Mesenchymal stem cell (in vitro differentiated cells and primary cell): Measurements from ENCODE around the gene ROBO1.

Source experiments
- DNase-seq: peaks from one replicate; pipeline ENCODE4 v3.0.0-alpha.2; 2013
- H2AFZ ChIP-seq: one replicate; pipeline ENCODE4 v1.6.1; 2013; ENCODE audit warnings: low read depth, mild to moderate bottlenecking, control low read depth, inconsistent platforms, low read length, moderate library complexity
- H2AK5ac ChIP-seq: 2 replicates; pipeline ENCODE4 v1.6.1; 2013; ENCODE audit warnings: low read length, moderate library complexity, mild to moderate bottlenecking, inconsistent platforms; ENCODE audit not compliant: severe bottlenecking
- H2BK120ac ChIP-seq: one replicate; pipeline ENCODE4 v1.6.1; 2013; ENCODE audit warnings: low read depth, mild to moderate bottlenecking, inconsistent platforms, low read length, moderate library complexity
- H2BK12ac ChIP-seq, 2 experiments: one replicate each; pipeline ENCODE4 v1.6.1; 2013; ENCODE audit warnings: inconsistent platforms in 2 of 2, low read length in 2 of 2, mild to moderate bottlenecking in 2 of 2, moderate library complexity in 2 of 2, control low read depth in 1 of 2
- H2BK15ac ChIP-seq: one replicate; pipeline ENCODE4 v1.6.1; 2013; ENCODE audit warnings: mild to moderate bottlenecking, low read depth, inconsistent platforms; ENCODE audit not compliant: poor library complexity, severe bottlenecking
- H2BK5ac ChIP-seq: 2 replicates; pipeline ENCODE4 v1.6.1; 2013; ENCODE audit warnings: low read depth, mild to moderate bottlenecking, low read length, control low read depth, inconsistent platforms; ENCODE audit not compliant: poor library complexity, severe bottlenecking
- H3K14ac ChIP-seq, 2 experiments: one replicate each; pipeline ENCODE4 v1.6.1; 2013; ENCODE audit warnings: inconsistent platforms in 2 of 2, low read length in 2 of 2, control low read depth in 1 of 2, mild to moderate bottlenecking in 1 of 2, moderate library complexity in 1 of 2
- H3K18ac ChIP-seq, 2 experiments: one replicate each; pipeline ENCODE4 v1.6.1; 2013; ENCODE audit warnings: inconsistent platforms in 2 of 2, low read length in 2 of 2, control low read depth in 1 of 2, low read depth in 1 of 2, mild to moderate bottlenecking in 1 of 2
- H3K23ac ChIP-seq, 2 experiments: one replicate each; pipeline ENCODE4 v1.6.1; 2013; ENCODE audit warnings: inconsistent platforms in 2 of 2, low read length in 2 of 2, mild to moderate bottlenecking in 2 of 2, moderate library complexity in 2 of 2, control low read depth in 1 of 2
- H3K27ac ChIP-seq: 2 replicates; pipeline ENCODE4 v1.5.1; 2013; ENCODE audit warnings: mild to moderate bottlenecking, moderate library complexity, low read length, control low read depth, inconsistent platforms; ENCODE audit not compliant: poor library complexity, severe bottlenecking
- H3K27me3 ChIP-seq, 2 experiments: 2 replicates each; pipeline versions ENCODE4 v1.6.1 to v1.7.0; 2013; ENCODE audit warnings: low read length in 2 of 2, mild to moderate bottlenecking in 2 of 2, moderate library complexity in 2 of 2, control low read depth in 1 of 2, inconsistent platforms in 1 of 2; ENCODE audit not compliant: control insufficient read depth in 1 of 2, insufficient read depth in 1 of 2
- H3K36me3 ChIP-seq, 2 experiments: 2 replicates each; pipeline versions ENCODE4 v1.6.1 to v1.7.0; 2013; ENCODE audit warnings: low read length in 2 of 2, control low read depth in 1 of 2, inconsistent platforms in 1 of 2, low read depth in 1 of 2, mild to moderate bottlenecking in 1 of 2; ENCODE audit not compliant: insufficient read depth in 2 of 2, control insufficient read depth in 1 of 2
- H3K4ac ChIP-seq, 2 experiments: one replicate each; pipeline ENCODE4 v1.6.1; 2013; ENCODE audit warnings: inconsistent platforms in 2 of 2, low read length in 2 of 2, mild to moderate bottlenecking in 2 of 2, moderate library complexity in 2 of 2, control low read depth in 1 of 2, low read depth in 1 of 2
- H3K4me1 ChIP-seq: 2 replicates; pipeline ENCODE4 v1.6.1; 2013; ENCODE audit warnings: low read depth, low read length, control low read depth; ENCODE audit not compliant: control insufficient read depth, insufficient read depth
- H3K4me2 ChIP-seq: 2 replicates; pipeline ENCODE4 v1.6.1; 2013; ENCODE audit warnings: low read length, mild to moderate bottlenecking, inconsistent platforms; ENCODE audit not compliant: poor library complexity, severe bottlenecking
- H3K4me3 ChIP-seq, 2 experiments: 2 replicates each; pipeline versions ENCODE4 v1.5.1 to v1.7.0; 2013; ENCODE audit warnings: low read length in 2 of 2, mild to moderate bottlenecking in 2 of 2, control low read depth in 1 of 2, low read depth in 1 of 2; ENCODE audit not compliant: insufficient read depth in 1 of 2
- H3K79me1 ChIP-seq: replicated peaks from 2 replicates; pipeline ENCODE4 v1.6.1; 2013; ENCODE audit warnings: mild to moderate bottlenecking, control low read depth, low read length, inconsistent platforms; ENCODE audit not compliant: poor library complexity, severe bottlenecking
- H3K9ac ChIP-seq: 2 replicates; pipeline ENCODE4 v1.7.0; 2013; ENCODE audit warnings: mild to moderate bottlenecking, low read length, moderate library complexity
- H3K9me3 ChIP-seq: 2 replicates; pipeline ENCODE4 v1.7.0; 2013; ENCODE audit warnings: mild to moderate bottlenecking, low read length; ENCODE audit not compliant: control insufficient read depth
- H4K8ac ChIP-seq: one replicate; pipeline ENCODE4 v1.6.1; 2013; ENCODE audit warnings: inconsistent platforms, mild to moderate bottlenecking, low read length, moderate library complexity
- H4K91ac ChIP-seq: one replicate; pipeline ENCODE4 v1.6.1; 2013; ENCODE audit warnings: mild to moderate bottlenecking, low read length, inconsistent platforms
- WGBS: methylation state at CpG from one replicate; pipeline ENCODE4 v1.1.7; 2013; ENCODE audit warnings: mixed read lengths; 5-methylcytosine and 5-hydroxymethylcytosine counted together

ROBO1 gene

DNA sequence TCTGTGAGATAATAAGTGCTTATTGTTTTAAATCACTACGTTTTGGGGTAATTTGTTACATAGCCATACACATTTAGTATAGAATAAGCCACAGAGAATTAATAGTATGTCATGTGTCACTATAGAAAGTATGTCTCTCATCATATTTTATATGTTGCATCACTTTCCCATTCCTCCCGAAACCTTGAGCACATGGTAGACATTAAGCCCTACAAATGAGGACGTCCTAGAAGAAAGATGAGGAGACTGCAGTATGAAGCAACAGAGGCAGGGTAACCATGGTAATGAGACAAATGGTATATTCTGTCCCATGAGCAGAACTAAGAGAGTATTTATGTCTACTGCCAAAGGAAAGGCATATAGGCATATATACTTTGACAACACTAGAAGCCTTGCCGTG, 720.2 kb downstream of the ROBO1 start:
- no peak overlapping the region for H2AK5ac ChIP-seq
- H3K27me3 ChIP-seq: no peaks in the 10 kb centered on the region
- no peak overlapping the region for H3K4me2 ChIP-seq
- H4K91ac ChIP-seq: no peak overlapping the region
- no peak overlapping the region for H3K9ac ChIP-seq
- H2BK5ac ChIP-seq: no peak overlapping the region
- H3K4me1 ChIP-seq: no peaks in the 10 kb centered on the region
- H3K4ac ChIP-seq: no peak overlapping the region
- no peak overlapping the region for H3K23ac ChIP-seq
- no peak overlapping the region for H3K18ac ChIP-seq
- no peak overlapping the region for H3K14ac ChIP-seq
- no peaks in the 10 kb centered on the region for H3K79me1 ChIP-seq
- H2BK120ac ChIP-seq: no peak overlapping the region
- no peak overlapping the region for H2BK12ac ChIP-seq
- no peak for DNase-seq
- H3K9me3 ChIP-seq: peaks cover 11% of the 10 kb centered on the region
- H3K4me3 ChIP-seq: no peak overlapping the region
- H2BK15ac ChIP-seq: no peak overlapping the region
- H2AFZ ChIP-seq: no peak overlapping the region
- no peak overlapping the region for H4K8ac ChIP-seq
- H3K27ac ChIP-seq: no peak overlapping the region
- H3K36me3 ChIP-seq: no peaks in the 10 kb centered on the region
- 97% methylated on average over 3 of the region's 4 CpGs for WGBS

DNA sequence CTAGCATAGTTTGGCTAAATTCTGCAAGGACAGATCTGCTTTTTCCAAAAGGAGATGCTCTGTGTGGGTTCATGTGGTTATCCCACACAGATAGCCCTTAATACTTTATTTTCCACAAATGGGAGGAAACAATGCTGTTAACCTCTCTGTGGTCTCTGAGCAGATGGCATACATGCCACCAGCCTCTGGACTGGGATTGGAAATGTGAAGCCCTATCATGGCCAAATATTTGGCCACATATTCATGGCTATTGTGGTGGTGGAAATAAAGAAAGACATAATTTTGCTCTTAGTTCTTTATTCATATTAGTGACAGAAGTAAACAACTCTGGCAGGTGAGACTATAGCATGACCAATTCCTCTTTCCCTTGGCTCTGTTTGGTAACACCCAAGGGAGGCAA, 726.2 kb downstream of the ROBO1 start:
- Histone ChIP-seq H3K4me2 (no peak overlapping the region), H3K4me1 (no peaks in the 10 kb centered on the region), H3K79me1 (no peaks in the 10 kb centered on the region), H3K23ac (no peak overlapping the region), H3K4me3 (no peak overlapping the region), H2BK120ac (no peak overlapping the region), H2BK5ac (no peak overlapping the region), H2BK12ac (no peak overlapping the region), H4K91ac (no peak overlapping the region), H3K18ac (no peak overlapping the region), H2AK5ac (no peak overlapping the region), H2AFZ (no peak overlapping the region), H3K27ac (no peak overlapping the region), H3K36me3 (no peaks in the 10 kb centered on the region), H2BK15ac (no peak overlapping the region), H3K9me3 (no peaks in the 10 kb centered on the region), H3K27me3 (no peaks in the 10 kb centered on the region), H4K8ac (no peak overlapping the region), H3K9ac (no peak overlapping the region), H3K4ac (no peak overlapping the region), H3K14ac (no peak overlapping the region)
- DNase-seq: no peak

DNA sequence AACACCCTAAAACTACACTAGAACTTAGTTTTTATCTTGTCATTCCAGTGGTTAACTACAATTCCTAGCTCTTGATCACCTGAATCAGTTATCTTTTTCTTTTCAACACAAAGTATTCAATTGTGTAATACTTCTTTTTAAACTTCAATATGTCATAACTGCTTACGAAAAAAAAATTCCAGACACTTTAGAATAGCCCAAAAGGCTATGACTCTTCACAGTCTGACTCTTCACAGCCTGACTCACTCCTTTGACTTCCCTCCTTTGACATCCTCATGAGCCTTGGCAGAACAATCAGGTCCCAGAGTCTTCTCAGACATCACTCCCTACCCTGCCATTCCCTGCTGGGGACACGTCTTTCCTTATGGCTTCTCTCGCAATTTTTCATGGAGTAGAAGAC, 727.1 kb downstream of the ROBO1 start:
- 35% methylated on average over 2 of the region's 3 CpGs for WGBS
- H2AK5ac ChIP-seq: no peak overlapping the region
- H3K9ac ChIP-seq: no peak overlapping the region
- no peaks in the 10 kb centered on the region for H3K36me3 ChIP-seq
- H2BK120ac ChIP-seq: no peak overlapping the region
- H3K27me3 ChIP-seq: no peaks in the 10 kb centered on the region
- no peaks in the 10 kb centered on the region for H3K79me1 ChIP-seq
- no peak overlapping the region for H2AFZ ChIP-seq
- H4K91ac ChIP-seq: no peak overlapping the region
- no peak overlapping the region for H3K18ac ChIP-seq
- peak; percentile 66 for DNase-seq
- no peaks in the 10 kb centered on the region for H3K4me1 ChIP-seq
- no peak overlapping the region for H3K4me2 ChIP-seq
- no peak overlapping the region for H3K4ac ChIP-seq
- no peak overlapping the region for H2BK5ac ChIP-seq
- no peak overlapping the region for H3K14ac ChIP-seq
- no peak overlapping the region for H4K8ac ChIP-seq
- H3K9me3 ChIP-seq: no peaks in the 10 kb centered on the region
- no peak overlapping the region for H2BK12ac ChIP-seq
- H2BK15ac ChIP-seq: no peak overlapping the region
- no peak overlapping the region for H3K4me3 ChIP-seq
- H3K27ac ChIP-seq: no peak overlapping the region
- H3K23ac ChIP-seq: no peak overlapping the region

DNA sequence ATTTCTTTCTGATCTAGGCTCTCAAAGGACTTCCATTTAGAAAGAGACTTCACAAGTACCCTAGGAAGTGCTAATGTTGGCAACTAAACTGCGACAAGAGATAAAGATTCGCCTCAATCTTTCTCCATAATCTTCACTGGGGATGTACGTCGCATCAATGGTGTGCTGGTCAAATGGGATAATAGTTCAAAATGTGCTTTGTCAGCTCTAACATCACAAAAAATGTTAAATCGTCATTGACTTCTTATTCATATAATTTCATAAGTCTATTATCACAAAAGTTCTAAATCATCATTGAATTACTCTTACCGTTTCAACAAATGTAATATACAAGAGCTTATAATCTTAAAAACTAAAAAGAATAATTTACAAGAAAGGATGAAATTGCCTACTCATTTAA, 727.7 kb downstream of the ROBO1 start:
- H2BK12ac ChIP-seq: no peak overlapping the region
- H3K79me1 ChIP-seq: no peaks in the 10 kb centered on the region
- no peak overlapping the region for H2BK15ac ChIP-seq
- no peak overlapping the region for H2BK120ac ChIP-seq
- no peaks in the 10 kb centered on the region for H3K9me3 ChIP-seq
- no peak overlapping the region for H3K4me2 ChIP-seq
- no peak overlapping the region for H3K27ac ChIP-seq
- 93% methylated on average over 5 of the region's 6 CpGs for WGBS
- no peak overlapping the region for H3K4ac ChIP-seq
- no peak for DNase-seq
- H3K27me3 ChIP-seq: no peaks in the 10 kb centered on the region
- no peak overlapping the region for H4K91ac ChIP-seq
- H4K8ac ChIP-seq: no peak overlapping the region
- no peak overlapping the region for H3K23ac ChIP-seq
- H3K18ac ChIP-seq: no peak overlapping the region
- H3K36me3 ChIP-seq: no peaks in the 10 kb centered on the region
- H2AK5ac ChIP-seq: no peak overlapping the region
- no peak overlapping the region for H3K9ac ChIP-seq
- no peak overlapping the region for H3K4me3 ChIP-seq
- no peak overlapping the region for H2AFZ ChIP-seq
- no peak overlapping the region for H2BK5ac ChIP-seq
- H3K14ac ChIP-seq: no peak overlapping the region
- H3K4me1 ChIP-seq: no peaks in the 10 kb centered on the region
